Bone marrow (tissue), 2 donors: ENCODE measurements around the gene MYL9.
"Not testable (repeated sequence)": the region's sequence is repeated elsewhere in the genome, so short reads cannot be mapped to it uniquely, and the experiment has no call there.

ENCODE experiments used
- DNase-seq, 2 donors: peaks; one replicate each; lab custom pipeline; 2025; lab: John Stamatoyannopoulos, UW

MYL9 gene

DNA sequence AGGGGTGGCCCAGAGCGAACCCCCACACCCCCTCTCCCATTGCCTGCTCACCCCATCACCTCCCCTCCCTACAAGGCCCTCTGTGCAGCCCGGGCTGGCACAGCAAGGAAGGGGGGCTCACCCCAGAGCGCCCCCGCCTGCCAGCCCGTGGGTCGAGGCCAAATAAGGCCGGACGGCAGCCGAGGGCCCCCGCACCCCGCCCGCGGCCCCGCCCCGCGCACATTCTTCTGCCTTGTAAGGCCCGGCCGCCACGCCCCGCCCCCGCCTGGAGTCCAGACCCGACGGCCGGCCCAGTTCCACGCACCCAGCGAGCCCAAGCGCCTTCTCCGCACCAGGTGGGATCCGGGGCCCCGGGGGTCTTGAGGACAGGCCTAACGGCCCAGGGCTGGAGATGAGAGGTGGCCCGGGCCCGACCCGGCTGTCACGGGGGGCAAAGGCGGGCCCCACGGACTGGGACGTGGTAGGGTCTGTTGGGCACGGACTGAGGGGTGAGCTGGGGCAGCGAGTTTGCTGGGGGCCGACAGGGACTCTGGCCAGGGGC lies at the start of gene MYL9:
TSS of gene MYL9 (plus strand) at position 293 of the 541 bp plus-strand sequence. CDS start 3,366 bp downstream, outside the sequence.
- peak in 1 of 2 donors; percentile 7 for DNase-seq

DNA sequence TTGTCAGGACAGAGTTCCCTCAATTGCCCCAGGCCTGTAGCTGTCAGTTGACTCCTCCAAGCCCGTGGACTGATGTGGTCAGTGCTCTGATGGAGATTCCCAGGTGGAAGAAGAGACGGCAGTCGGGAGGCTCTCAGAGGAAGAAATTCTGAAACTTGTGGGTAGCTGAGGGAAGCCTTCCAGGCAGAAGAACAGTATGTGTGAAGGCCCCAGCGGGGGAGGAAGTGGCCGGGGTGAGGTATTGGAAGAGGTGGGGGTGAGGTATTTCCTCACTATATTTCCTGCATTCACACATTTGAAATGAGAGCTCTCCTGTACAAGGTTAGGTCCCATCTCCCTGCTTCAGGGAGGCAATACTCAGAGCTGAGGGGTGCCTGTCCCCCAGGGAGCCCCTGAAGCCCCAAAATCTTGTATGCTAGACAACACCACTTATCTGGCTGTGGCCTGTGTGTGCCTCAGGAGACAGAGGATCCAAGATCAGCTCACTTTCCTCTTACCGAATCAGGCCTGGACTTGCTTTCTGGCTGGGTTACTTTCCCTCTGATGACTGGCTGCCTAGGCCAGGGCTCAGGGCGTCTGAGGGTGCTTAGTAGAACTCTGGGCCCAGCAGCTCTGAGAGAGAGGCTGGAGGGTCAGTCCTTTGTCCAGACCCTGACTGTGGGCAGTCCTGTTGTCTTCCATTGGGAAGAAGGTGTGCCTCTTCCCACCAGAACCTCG lies 49.3 kb upstream of the MYL9 start:
- no peak for DNase-seq

DNA sequence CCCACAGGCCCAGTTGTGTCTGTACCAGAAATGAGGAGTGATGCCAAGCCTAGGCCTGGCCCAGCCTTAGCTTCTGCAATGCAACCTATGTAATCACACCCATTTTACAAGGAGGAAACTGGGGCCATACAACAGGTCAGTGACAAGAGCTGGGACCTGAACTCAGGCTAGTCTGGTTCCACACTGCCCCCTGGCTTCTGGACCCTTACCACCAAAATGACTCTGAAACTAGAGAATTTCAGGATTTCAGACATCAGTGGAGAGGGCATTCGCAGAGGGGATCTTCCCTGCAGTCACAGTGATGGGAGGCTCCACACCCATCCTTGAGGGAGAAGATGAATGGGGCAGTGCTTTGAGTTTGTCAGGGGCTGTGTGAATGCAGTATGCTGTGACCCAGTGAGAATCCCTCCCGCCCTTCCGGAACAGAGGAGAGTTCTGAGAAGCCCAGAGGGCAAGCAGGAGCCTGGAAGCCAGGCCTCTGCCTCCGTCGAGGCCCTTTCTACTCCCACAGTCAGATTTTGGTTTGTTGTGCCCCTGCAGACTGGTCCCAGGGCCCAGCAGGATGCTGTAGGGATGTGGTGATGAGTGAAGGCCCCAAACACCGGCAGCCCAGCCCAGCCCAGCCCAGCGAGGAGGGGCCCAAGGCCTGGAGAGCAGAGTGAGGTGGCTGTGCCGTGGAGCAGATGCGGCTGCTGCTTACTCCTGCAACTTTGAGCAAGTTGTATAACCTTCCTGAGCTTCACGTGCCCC lies 48.1 kb upstream of the MYL9 start:
- no peak for DNase-seq

DNA sequence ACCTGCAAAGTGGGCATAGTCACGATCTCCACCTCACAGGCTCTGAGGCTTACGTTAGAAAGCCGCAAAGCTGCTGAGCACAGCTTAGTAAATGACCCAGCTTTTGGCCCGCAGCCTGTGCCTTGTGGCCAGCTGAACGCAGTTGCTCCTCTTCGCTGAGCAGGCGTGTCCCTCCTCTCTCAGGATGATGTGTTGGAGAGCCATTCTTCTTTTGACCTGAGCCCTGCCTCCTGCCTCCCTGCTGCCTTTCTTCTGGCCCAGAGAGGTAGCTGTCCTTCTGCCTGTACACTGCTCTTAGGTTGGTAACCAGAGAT lies 47.6 kb upstream of the MYL9 start:
- DNase-seq = no peak

DNA sequence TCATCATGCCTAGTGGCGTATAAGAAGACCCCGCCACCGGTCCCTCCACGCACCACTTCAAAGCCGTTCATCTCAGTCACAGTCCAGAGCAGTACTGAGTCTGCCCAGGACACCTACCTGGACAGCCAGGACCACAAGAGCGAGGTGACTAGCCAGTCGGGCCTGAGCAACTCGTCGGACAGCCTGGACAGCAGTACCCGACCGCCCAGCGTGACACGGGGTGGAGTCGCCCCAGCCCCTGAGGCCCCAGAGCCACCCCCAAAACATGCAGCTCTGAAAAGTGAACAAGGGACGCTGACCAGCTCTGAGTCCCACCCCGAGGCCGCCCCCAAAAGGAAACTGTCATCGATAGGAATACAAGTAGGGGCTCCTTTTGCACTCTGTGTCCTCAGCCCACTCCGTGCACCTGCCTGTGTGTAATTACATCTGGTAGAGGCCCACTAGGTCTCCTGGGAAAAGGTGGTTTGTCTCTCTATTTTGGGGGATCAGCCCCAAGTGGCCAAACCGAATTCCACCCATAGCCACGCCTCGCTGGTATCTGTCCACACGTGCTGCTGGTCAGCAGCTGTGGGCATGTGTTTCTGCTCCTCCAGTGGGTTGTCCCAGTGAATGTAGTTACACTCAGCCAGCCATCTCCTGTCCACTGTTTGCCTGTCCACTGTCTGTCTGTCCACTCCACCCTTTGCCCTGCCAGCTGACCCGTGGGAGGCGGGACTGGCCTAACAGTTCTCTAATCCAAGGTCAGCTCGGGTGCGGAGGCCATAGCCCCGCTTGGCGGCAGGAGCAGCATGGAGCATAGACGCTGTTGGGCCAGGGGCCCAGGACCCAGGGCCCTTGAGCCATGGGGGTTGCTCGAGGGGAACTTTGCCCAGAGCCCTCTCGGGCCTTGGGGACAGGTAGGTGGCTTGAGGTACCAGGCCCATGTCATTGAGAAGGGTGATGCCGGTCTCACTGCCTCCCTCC lies 44.3 kb upstream of the MYL9 start:
- no peak for DNase-seq

DNA sequence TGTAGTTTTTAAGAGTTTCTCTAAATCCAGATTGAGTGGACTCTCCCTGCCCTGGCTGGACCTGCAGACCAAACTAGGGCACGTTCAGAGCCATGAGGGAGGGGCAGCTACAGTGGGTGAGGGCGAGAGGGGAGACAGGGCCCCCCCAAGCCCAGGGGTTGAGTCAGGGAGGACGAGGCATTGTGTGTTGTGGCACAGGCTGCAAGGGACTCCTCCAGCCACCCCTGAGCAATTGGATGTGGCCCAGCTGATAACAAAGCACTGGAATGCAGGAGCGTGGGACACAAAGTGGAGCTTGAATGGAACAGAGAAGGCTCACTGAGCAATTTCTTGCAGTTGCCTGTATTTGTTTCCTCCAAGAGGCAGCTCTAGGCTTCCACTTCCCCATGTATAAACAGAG lies 43.5 kb upstream of the MYL9 start:
- DNase-seq = no peak

DNA sequence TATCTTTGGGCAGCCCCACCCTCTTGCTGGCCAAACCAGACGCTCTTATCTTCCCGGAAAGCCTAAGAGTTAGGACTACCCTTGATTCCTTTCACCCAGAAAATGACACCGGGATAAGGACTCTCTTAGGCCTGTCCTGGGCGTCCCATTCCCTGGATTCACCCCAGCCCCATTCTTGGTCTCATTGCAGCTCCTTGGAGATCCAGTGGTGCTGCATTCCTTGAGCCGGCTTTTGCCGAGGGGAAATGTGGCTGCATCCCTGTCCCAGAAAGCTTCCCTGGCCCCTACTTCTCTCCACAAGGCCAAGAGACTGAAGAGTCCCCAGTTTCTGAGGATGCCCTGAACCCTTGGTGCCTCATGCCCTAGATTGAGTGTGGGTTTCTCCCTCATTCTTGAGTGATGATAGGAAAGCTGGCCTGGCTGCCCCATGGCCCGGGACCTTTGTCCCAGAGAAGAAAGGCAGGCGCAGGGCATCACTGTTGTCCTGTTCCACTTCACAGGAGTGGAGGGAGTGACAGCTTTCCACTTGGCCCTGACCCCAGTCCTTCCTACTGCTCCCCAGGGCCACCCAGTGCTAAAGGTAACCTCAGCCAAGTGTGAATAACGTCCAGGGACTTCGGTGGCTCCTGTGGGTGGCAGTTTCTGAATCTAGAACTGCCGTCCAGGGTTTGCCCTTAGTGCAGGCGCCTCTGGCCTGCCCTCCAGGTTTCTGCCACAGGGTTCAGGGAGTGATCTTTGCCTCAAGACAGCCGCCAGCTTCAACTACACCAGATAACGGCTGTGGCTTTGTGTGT lies 42.7 kb upstream of the MYL9 start:
- no peak for DNase-seq

DNA sequence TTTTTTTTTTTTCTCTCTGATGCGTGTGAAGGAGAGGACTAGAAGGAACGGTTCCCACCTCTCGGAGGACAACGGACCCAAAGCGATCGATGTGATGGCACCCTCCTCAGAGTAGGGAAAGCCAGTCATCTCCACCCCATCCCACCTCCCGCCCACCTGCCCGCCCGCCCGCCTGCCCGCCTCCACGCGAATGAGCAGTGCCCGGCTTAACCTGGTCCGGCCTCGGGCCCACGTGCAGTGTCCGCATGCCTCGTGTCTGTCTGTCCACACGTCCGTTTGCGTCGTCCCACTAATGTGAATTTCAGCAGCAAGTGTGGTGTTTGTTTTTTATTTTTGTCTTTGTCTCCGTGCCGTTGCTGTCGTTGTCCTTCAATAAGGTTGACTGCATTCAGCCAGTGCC lies 42.1 kb upstream of the MYL9 start:
- DNase-seq = no peak

DNA sequence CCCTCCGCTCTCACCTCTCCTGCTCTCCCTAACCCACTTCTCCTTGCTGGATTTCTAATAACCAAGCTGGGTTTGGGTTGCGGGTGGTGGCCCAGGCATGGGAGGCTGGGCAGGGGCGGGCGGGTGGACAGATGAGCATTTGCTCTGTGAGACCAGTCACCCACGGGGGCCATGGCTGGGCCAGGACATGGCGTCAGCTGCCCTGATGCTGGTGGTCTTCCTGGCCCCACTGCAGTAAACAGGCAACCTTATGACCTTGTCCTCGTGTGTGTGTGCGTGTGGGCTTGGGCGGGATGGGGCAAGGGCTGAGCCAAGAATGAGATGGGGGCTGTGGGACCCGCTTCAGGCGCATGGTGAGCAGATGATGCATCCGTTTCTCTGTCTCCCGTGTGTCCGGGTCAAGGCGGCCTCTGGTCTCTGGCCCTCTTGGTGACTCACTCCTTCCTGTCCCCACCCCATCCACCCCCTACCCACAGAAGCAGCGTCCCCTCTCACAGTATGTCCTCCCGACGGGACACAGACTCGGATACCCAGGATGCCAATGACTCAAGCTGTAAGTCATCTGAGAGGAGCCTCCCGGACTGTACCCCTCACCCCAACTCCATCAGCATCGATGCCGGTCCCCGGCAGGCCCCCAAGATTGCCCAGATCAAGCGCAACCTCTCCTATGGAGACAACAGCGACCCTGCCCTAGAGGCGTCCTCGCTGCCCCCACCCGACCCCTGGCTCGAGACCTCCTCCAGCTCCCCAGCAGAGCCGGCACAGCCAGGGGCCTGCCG lies 41.4 kb upstream of the MYL9 start:
- no peak for DNase-seq

DNA sequence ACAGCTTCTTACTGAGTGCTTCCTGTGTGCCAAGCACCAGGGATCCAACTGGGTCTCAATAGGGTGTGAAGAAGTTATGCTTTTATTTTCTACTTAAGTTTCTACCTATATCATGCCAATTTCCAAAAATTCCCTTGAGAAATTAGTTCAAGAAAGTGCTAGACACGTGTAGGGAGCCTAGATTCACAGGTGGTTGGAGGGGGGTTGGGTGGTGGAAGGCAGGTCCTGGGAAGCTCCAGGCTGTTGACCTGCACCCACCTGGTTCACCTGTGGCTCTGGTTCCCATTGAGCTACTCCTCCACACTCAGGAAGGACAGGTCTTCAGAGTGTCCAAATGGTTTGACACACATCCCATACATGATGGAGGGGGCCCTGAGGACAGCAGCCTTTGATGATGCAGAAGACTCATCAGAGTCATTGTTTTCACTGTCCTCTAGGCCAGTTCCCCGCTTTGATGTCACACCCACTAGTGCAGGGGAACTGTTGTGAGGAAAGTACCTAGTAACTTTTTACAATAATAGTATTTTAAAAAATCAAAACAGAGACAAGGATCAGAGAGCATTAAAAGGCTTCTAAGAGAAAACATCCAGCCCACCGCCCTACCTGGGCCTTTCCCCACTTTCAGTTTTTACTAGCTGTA lies 39.8 kb upstream of the MYL9 start:
- no peak for DNase-seq

DNA sequence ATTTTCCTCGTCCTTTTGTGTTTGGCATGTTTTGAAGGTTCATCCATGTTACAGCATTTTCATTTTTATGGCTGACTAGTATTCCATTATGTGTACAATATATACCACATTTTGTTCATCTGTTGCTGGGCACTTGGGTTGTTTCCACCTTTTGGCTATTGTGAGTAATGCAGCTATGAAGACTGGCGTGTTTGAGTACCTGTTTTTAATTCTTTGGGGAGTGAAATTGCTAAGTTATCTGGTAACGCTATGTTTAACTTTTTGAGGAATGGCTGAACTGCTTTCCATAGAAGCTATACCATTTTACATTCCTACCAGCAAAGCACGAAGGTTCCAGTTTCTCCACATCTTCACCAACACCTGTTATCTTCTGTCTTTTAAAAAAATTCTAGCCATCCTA lies 37.0 kb upstream of the MYL9 start:
- DNase-seq = no peak

DNA sequence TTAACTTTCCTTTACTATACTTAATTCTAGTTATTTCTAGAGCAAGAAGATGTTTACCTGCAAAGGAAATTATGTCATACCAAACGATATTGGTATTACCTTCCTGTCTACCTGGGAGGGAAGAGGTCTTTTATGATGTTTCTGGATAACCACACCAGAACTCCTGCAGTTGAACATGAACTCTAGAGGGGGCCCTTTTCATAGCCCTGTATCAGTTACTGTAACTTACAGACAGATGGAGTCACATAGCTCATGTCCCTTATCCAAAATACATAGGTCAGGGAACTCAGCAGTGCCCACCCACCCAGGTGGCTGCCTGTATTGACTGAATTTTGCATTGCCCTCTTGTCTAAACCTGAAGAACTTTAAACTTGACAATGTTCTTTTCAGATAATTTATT lies 35.1 kb upstream of the MYL9 start:
- peak in 1 of 2 donors; percentile 23 for DNase-seq

DNA sequence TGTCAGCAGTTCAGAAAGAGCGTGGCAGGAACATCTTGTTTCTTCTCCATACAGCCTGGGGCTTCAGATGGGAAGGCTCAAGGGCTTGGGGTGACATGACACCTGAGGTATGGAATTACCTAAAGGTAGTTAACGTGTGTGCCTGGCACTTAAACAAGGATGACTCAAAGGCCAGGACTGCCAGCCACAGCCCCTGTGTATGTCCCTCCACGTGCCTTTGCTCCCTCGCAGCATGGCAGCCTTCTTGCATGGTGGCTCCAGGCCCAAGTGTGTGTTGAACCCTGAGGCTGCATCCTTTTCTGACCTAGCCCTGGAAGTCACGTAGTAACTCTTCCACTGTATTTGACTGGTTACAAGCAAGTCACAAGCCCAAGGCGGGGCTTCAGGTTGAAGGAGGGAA lies 33.6 kb upstream of the MYL9 start:
- DNase-seq = no peak

DNA sequence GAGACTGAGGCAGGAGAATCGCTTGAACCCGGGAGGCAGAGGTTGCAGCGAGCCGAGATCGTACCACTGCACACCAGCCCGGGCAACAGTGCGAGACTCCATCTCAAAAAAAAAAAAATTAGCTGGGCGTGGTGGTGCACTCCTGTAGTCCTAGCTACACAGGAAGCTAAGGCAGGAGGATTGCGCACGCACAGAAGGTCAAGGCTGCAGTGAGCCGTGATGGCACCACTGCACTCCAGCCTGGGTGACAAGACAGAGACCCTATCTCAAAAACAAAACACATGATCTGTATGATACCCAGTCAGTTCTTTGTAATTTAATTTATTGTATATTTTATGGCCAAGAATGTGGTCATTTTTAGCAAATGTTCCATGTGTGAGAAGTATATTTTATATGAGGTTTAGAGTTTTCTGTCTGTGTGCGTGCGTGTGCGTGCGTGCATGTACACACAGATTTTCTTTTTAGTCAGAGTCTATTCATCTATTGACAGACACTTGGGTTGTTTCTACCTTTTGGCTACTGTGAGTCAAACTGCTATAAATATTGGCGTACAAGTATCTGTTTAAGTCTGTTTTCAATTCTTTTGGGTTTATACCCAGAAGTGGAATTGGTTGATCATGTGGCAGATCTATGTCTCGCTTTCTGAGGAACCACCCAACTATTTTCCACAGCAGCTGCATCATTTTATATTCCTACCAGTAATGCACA lies 22.2 kb upstream of the MYL9 start:
- DNase-seq = no peak

DNA sequence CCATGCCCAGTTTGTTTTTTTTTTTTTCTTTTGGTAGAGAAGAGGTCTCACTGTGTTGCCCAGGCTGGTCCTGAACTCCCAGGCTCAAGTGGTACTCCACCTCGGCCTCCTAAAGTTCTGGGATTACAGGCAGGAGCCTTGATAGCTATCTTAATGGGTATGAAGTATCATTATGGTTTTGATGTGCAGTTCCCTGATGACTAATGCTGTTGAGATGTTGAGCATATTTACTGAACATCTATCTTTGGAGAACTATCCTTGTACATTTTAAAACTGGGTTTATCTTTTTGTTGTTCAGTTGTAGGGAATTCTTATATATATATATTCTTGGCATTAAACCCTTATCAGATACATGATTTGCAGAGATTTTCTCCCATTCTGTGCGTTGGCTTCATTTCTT lies 21.4 kb upstream of the MYL9 start:
- DNase-seq = no peak

DNA sequence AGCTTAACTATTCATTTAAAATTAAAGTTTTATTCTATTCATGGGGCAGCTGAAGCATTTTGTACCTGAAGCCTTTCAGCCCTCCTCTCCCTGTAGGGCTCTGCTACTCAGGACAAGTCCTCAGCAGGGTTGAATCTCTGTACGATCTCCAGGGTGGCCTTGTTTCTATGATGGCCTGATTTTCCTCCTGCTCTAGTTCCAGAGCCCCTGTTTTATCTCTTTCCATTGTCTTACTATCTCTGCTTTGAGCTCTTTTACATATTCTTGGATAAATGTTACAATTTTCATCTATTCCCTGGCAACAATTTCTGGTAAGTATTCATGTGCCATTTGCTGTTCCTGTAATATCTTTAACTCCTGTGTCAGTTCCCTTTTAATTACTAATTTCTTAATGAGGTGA lies 19.8 kb upstream of the MYL9 start:
- DNase-seq = no peak

DNA sequence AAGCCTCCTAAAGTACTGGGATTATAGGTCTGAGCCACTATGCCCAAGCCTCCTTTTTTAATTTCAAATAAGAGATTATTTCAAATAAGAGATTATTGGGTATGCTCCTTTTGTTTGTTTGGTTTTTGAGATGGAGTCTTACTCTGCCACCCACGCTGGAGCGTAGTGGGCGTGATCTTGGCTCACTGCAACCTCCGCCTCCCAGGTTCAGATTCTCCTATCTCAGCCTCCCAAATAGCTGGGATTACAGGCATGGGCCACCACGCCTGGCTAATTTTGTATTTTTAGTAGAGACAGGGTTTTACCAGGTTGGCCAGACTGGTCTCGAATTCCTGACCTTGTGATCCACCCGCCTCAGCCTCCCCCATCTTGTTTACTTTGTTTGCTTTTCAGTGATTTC lies 18.9 kb upstream of the MYL9 start:
- not testable (repeated sequence) for DNase-seq

DNA sequence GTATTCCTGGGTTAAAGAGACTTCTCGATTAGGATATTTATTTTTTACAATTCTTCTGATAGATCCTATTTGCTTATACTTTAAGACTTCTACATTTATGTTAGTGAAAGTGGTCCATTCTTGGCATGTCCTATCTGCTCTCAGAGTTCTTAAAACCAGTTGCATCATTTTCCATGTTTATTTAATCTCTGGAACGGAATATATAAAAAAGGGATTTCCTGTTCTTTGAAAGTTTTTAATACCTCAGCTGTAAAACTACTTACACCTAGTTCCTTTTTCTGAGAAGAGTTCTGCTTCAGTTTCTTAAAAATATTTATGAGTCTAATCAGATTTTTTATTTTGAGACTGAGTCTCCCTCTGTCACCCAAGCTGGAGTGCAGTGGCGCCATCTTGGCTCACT lies 18.0 kb upstream of the MYL9 start:
- DNase-seq = peak in 1 of 2 donors; percentile 21

DNA sequence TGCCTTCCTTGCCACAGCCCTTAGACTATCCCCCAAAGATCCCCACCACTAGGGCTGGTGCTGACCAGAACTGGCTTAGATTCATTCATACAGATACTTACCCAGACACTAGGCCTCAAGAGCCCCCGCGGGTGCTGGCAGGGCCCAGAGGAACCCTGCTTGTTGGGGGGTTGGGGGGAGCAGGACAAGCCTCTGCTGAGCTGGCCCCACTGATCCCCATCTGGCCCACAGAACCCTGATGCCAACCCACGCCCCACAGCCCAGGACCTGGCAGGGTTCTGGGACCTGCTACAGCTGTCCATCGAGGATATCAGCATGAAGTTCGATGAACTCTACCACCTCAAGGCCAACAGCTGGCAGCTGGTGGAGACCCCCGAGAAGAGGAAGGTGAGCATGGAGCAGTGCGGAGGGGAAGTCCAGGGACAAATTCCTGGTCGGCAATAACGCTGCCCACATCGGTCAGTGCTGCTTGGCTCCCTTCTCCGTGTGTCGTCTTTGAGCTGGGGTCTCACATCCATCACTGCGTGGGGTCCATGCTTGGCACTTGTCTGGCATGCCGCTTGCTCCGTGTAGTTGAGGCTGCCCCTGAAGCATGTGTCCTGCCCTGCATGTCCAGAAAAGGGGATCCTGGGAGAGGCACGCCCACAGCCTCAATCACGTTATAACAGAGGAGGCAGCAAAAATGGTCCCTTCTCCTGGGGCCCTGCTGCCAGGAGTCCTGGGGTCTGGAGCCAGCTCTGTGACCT lies 15.5 kb upstream of the MYL9 start:
- DNase-seq = no peak
